ENCODE measurements around the gene RTP2. TPM values are rescaled to one million over a fixed set of nuclear protein-coding genes. Genes with fewer than 3 reads are reported as not detected.

Gene RTP2
- total RNA-seq, 1 donor from 2014 or later, result not detected

DNA sequence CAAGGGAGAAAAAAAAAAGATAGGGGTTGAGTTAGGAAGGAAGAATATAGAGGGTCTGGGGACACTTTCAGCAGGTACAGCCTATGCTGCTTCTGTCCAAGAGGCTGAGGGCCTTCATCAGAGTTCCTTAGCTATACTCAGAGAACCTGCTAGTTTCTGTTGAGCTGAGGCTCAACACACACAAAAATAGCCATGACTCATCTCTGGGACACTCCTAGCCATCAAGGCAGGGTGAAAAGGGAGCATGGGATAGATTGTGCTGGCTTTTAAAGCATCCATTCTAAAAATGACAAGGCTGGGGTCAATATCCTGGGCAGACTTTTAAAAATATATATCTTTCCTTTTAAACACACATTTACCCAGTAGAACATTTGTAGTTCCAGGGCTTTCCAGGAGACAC lies 2.8 kb upstream of the RTP2 start:
- no peak for FAIRE-seq
- Histone ChIP-seq H3K36me3 (ENCODE audit: control insufficient read depth, insufficient read depth, low read length) (no peaks in the 10 kb centered on the region), H3K4me3 (ENCODE audit: low read depth, low read length) (no peak overlapping the region), H3K27me3 (ENCODE audit: control insufficient read depth, insufficient read depth, low read length) (no peaks in the 10 kb centered on the region)
- DNase-seq (ENCODE audit: low read depth), result no peak
- TF ChIP-seq, protein P1, sequence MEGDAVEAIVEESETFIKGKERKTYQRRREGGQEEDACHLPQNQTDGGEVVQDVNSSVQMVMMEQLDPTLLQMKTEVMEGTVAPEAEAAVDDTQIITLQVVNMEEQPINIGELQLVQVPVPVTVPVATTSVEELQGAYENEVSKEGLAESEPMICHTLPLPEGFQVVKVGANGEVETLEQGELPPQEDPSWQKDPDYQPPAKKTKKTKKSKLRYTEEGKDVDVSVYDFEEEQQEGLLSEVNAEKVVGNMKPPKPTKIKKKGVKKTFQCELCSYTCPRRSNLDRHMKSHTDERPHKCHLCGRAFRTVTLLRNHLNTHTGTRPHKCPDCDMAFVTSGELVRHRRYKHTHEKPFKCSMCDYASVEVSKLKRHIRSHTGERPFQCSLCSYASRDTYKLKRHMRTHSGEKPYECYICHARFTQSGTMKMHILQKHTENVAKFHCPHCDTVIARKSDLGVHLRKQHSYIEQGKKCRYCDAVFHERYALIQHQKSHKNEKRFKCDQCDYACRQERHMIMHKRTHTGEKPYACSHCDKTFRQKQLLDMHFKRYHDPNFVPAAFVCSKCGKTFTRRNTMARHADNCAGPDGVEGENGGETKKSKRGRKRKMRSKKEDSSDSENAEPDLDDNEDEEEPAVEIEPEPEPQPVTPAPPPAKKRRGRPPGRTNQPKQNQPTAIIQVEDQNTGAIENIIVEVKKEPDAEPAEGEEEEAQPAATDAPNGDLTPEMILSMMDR (IDR thresholded peaks at IDR 0.05; ENCODE audit: insufficient read depth, low read length, severe bottlenecking), result no peak

DNA sequence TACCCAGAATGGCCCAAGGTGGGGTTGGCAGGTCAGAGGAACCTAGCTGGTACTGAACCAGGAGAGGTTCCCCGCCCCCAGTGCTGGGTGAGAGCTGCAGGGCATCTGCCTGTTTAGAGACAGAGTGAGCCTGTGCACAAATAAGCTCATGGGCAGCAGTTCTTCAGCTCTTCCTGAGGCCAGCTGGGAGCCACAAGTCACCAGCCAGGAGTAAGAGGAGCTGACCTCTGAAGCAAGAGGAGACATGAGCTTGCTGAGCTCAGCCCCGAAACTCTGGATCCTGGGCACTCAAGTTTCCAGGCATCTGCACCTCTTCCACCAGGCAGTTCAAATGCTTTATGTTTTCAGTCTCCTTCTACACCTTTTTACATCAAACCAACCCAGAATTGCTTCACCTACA lies 2.1 kb downstream of the RTP2 start:
- Histone ChIP-seq H3K4me3 (ENCODE audit: low read depth, low read length) (no peak overlapping the region), H3K36me3 (ENCODE audit: control insufficient read depth, insufficient read depth, low read length) (no peaks in the 10 kb centered on the region), H3K27me3 (ENCODE audit: control insufficient read depth, insufficient read depth, low read length) (peaks cover 3% of the 10 kb centered on the region)
- DNase-seq (ENCODE audit: low read depth) (no peak), FAIRE-seq (no peak)
- TF ChIP-seq, protein P1 (IDR thresholded peaks at IDR 0.05; ENCODE audit: insufficient read depth, low read length, severe bottlenecking), result no peak

DNA sequence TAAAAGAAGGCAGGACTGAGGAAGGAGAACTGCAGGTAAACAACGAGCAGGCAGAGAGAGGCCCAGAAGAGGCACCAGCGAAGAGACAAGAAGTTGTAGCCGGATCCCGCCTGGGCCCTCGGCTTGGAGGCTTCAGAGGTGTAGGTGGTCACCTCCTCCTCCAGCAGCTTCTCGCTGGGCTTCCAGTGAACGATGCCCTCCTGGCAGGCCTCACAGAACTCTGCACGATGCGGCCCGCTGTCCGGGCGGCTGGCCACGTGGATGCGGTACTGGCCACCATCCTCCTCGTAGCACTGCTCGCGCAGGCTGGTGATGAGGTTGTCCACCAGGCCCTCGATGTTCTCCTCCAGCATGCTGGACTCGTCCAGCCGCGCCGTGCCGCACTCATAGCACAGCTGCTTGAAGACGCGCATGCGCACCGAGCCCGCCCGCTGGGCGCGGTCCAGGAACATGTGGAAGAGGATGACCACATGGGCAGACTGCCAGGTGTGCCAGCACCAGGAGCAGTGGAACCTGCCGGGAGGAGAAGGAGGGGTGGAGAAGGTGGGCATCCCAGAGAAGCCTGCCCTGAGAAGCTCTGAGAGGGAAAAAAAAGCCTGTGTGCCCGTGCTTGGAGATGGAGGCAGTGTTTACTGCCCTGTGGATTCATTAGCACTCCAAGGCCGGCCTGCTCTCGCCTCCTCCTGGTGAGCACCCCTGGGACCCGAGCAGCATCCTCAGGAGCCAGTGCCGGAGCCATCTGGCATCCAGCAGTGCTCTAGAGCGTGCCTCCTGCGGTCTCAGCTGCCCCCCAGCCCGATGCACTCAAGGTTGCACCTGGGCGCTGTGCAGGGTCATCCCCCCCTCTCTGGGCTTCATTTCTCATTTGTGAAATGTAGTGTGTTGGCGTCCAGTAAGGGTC lies 3.6 kb downstream of the RTP2 start:
- DNase-seq (ENCODE audit: low read depth) (no peak), FAIRE-seq (no peak)
- TF ChIP-seq, protein P1 (IDR thresholded peaks at IDR 0.05; ENCODE audit: insufficient read depth, low read length, severe bottlenecking), result no peak
- H3K36me3 ChIP-seq (ENCODE audit: control insufficient read depth, insufficient read depth, low read length), result no peaks in the 10 kb centered on the region
- H3K27me3 ChIP-seq (ENCODE audit: control insufficient read depth, insufficient read depth, low read length), result peaks cover 3% of the 10 kb centered on the region
- no peak overlapping the region for H3K4me3 ChIP-seq (ENCODE audit: low read depth, low read length)

DNA sequence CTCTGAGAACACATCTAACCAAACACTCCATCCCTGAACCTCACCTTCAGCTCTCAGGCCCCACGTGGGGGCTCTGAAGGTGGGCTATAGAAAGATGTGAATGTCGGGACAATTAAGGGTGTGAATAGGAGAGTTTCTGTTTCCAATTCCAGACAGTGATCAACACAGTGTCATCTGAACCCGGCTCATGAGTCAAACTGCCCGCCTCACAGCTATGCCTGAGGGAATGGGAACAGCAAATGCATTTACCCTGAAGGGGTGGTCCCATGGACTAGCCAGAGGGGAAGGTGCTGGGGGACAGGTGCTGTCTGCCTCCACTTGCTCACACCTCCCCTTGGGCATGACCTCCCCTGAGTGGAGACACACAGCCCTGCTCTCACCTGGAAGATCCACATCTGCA lies 6.3 kb downstream of the RTP2 start:
- H3K27me3 ChIP-seq (ENCODE audit: control insufficient read depth, insufficient read depth, low read length), result peaks cover 3% of the 10 kb centered on the region
- DNase-seq (ENCODE audit: low read depth) (no peak), FAIRE-seq (no peak)
- H3K4me3 ChIP-seq (ENCODE audit: low read depth, low read length), result no peak overlapping the region
- TF ChIP-seq, protein P1 (IDR thresholded peaks at IDR 0.05; ENCODE audit: insufficient read depth, low read length, severe bottlenecking), result no peak
- H3K36me3 ChIP-seq (ENCODE audit: control insufficient read depth, insufficient read depth, low read length), result no peaks in the 10 kb centered on the region

DNA sequence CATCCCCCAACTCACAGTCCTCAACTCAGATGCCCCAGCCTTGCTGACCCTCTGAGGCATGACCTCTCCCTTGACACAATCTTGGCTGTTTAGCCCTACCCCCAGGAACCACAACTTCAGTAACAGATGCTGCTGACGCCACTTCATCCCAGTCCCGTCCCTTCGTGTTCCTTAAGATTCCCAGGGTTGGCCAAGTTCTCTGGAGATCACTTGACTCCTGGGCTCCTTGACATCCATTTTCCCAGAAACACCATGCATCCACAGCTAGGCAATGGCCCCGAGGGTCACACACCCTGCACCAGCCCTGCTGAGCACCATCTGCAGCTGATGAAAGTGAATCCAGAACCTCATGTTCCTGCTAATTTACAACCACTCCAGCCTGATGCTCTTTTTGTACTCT lies 6.9 kb downstream of the RTP2 start:
- TF ChIP-seq, protein P1 (IDR thresholded peaks at IDR 0.05; ENCODE audit: insufficient read depth, low read length, severe bottlenecking), result no peak
- no peak for DNase-seq (ENCODE audit: low read depth)
- peaks cover 3% of the 10 kb centered on the region for H3K27me3 ChIP-seq (ENCODE audit: control insufficient read depth, insufficient read depth, low read length)
- FAIRE-seq, result no peak
- no peaks in the 10 kb centered on the region for H3K36me3 ChIP-seq (ENCODE audit: control insufficient read depth, insufficient read depth, low read length)
- H3K4me3 ChIP-seq (ENCODE audit: low read depth, low read length), result no peak overlapping the region

Measured in bronchial epithelial cell (primary cell).